Measurements from ENCODE around the gene HMGN3. TPM values are rescaled to one million over a fixed set of nuclear protein-coding genes. Genes with fewer than 3 reads are reported as not detected.

HMGN3 gene
- total RNA-seq, 1 donor: 13.4 TPM

DNA sequence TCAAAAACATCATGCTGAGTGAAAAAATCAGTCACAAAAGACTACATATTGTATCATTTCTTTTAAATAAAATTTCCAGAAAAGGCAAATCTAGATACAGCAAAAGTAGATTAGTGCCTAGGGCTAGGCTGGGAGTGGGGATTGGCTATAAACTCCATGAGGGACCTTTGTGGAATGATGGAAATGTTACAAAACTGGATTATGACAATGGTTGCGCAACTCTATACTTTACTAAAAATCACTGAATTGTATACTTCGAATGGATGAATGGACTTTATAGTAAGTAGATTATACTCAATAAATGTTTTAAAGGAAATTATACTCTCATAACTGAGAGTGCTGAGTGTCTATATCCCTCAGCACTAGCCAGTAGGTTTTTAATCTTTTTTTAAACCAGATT, 4.3 kb downstream of the HMGN3 start:
- Histone ChIP-seq H3K27ac (ENCODE audit: low read depth, low read length) (no peak overlapping the region), H3K79me2 (ENCODE audit: insufficient read depth, low read length) (peaks cover 22% of the 10 kb centered on the region), H3K36me3 (ENCODE audit: insufficient read depth, low read length) (no peaks in the 10 kb centered on the region), H3K9me3 (ENCODE audit: low read depth, low read length) (no peaks in the 10 kb centered on the region), H4K20me1 (ENCODE audit: insufficient read depth, low read length) (no peaks in the 10 kb centered on the region), H3K4me3 (ENCODE audit: insufficient read depth, low read length) (no peak overlapping the region), H3K27me3 (ENCODE audit: insufficient read depth, low read length) (no peaks in the 10 kb centered on the region), H3K4me2 (ENCODE audit: insufficient read depth, low read length) (no peak overlapping the region), H2AFZ (ENCODE audit: low read length) (no peak overlapping the region), H3K4me1 (ENCODE audit: insufficient read depth, low read length) (no peaks in the 10 kb centered on the region)
- TF ChIP-seq, protein P1, sequence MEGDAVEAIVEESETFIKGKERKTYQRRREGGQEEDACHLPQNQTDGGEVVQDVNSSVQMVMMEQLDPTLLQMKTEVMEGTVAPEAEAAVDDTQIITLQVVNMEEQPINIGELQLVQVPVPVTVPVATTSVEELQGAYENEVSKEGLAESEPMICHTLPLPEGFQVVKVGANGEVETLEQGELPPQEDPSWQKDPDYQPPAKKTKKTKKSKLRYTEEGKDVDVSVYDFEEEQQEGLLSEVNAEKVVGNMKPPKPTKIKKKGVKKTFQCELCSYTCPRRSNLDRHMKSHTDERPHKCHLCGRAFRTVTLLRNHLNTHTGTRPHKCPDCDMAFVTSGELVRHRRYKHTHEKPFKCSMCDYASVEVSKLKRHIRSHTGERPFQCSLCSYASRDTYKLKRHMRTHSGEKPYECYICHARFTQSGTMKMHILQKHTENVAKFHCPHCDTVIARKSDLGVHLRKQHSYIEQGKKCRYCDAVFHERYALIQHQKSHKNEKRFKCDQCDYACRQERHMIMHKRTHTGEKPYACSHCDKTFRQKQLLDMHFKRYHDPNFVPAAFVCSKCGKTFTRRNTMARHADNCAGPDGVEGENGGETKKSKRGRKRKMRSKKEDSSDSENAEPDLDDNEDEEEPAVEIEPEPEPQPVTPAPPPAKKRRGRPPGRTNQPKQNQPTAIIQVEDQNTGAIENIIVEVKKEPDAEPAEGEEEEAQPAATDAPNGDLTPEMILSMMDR (IDR thresholded peaks at IDR 0.05; ENCODE audit: extremely low read depth, low read depth, low read length): no peak
- no peak for DNase-seq (ENCODE audit: insufficient read length, low spot score, missing footprints)

DNA sequence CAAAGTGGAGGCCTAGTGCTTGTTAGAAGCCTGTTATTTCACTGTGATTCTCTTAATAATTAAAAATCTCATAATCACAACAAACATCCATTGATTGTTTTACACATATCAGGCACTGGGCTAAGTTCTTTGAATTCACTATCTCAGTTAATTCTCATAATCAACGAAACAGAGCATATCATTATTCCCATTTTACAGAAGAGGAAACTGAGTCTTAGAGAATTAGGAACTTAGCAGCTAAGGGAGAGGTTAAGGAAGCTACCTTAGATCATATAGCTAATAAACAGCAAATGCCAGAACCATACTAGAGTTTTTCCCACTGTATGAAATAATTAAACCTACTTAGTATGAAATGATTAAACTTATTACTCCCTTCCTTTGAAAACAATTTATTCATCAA, 7.0 kb downstream of the HMGN3 start:
- TF ChIP-seq, protein P1 (IDR thresholded peaks at IDR 0.05; ENCODE audit: extremely low read depth, low read depth, low read length): no peak
- H4K20me1 ChIP-seq (ENCODE audit: insufficient read depth, low read length): no peaks in the 10 kb centered on the region
- H3K4me1 ChIP-seq (ENCODE audit: insufficient read depth, low read length): no peaks in the 10 kb centered on the region
- H3K36me3 ChIP-seq (ENCODE audit: insufficient read depth, low read length): no peaks in the 10 kb centered on the region
- H2AFZ ChIP-seq (ENCODE audit: low read length): no peak overlapping the region
- no peaks in the 10 kb centered on the region for H3K9me3 ChIP-seq (ENCODE audit: low read depth, low read length)
- no peak overlapping the region for H3K4me2 ChIP-seq (ENCODE audit: insufficient read depth, low read length)
- peaks cover 18% of the 10 kb centered on the region for H3K79me2 ChIP-seq (ENCODE audit: insufficient read depth, low read length)
- H3K4me3 ChIP-seq (ENCODE audit: insufficient read depth, low read length): no peak overlapping the region
- no peak overlapping the region for H3K27ac ChIP-seq (ENCODE audit: low read depth, low read length)
- no peaks in the 10 kb centered on the region for H3K27me3 ChIP-seq (ENCODE audit: insufficient read depth, low read length)
- no peak for DNase-seq (ENCODE audit: insufficient read length, low spot score, missing footprints)

DNA sequence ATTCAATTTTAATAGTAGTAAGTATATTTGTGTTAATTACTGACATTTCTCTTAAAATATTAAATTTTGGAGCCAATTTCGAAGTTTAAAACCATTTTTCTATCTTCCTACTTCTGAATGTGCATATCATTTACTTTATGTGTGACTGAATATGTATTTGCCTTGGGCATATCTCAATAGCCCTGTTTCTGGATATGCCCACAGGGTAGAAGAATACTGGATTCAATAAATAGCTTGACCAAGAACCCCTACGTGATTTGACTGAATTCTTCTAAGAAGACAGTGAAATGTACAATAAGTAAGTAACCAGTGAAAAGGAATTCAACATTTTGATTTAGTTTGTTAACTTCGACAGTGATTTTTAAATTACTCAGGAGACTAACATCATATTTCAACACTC, 7.8 kb downstream of the HMGN3 start:
- Histone ChIP-seq H3K79me2 (ENCODE audit: insufficient read depth, low read length) (peaks cover 10% of the 10 kb centered on the region), H3K27me3 (ENCODE audit: insufficient read depth, low read length) (no peaks in the 10 kb centered on the region), H3K36me3 (ENCODE audit: insufficient read depth, low read length) (no peaks in the 10 kb centered on the region), H3K4me3 (ENCODE audit: insufficient read depth, low read length) (no peak overlapping the region), H4K20me1 (ENCODE audit: insufficient read depth, low read length) (no peaks in the 10 kb centered on the region), H3K9me3 (ENCODE audit: low read depth, low read length) (no peaks in the 10 kb centered on the region), H3K27ac (ENCODE audit: low read depth, low read length) (no peak overlapping the region), H3K4me2 (ENCODE audit: insufficient read depth, low read length) (no peak overlapping the region), H2AFZ (ENCODE audit: low read length) (no peak overlapping the region), H3K4me1 (ENCODE audit: insufficient read depth, low read length) (no peaks in the 10 kb centered on the region)
- DNase-seq (ENCODE audit: insufficient read length, low spot score, missing footprints): no peak
- TF ChIP-seq, protein P1 (IDR thresholded peaks at IDR 0.05; ENCODE audit: extremely low read depth, low read depth, low read length): no peak

DNA sequence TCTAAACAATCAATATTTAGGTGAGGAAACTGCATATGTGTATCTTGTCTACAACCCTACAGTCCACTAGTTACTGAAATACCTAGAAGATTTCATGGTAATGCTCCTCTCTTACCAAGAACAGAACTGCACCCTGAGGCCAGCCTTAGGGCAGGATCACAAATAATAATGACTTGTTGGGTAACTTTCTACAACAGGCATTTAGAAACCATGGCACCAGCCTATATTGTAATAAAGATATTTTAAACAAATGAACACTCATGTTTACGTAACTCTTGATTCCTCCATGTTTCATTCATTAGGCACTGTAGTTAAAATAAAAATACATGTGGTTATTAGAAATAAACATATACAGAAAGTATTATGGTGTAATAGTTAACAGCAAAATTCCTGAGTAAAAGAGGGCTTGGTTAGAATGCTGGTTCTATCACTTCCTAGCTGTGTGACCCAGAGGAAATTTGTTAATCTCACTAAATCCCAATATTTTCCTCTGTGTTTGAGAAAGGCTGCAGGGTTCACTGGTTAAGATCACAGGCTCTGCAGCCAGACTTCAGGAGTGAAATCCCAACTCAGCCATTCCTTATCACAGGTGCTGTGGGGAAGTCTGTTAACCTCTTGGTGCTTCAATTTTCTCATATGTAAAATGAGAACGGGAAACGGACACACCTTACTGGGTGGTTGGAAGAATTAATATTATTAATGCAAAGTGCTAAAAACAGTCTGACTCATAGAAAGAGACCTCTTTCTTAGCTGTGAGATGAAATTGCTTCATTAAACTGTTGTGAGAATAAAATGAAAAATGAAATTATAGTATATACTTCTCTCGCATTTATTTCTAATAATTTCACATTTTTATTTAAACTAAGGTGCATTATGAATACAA, 8.5 kb downstream of the HMGN3 start:
- Histone ChIP-seq H3K4me3 (ENCODE audit: insufficient read depth, low read length) (no peak overlapping the region), H3K36me3 (ENCODE audit: insufficient read depth, low read length) (no peaks in the 10 kb centered on the region), H3K27ac (ENCODE audit: low read depth, low read length) (no peak overlapping the region), H3K79me2 (ENCODE audit: insufficient read depth, low read length) (peaks cover 6% of the 10 kb centered on the region), H3K27me3 (ENCODE audit: insufficient read depth, low read length) (no peaks in the 10 kb centered on the region), H4K20me1 (ENCODE audit: insufficient read depth, low read length) (no peaks in the 10 kb centered on the region), H3K4me2 (ENCODE audit: insufficient read depth, low read length) (no peak overlapping the region), H3K4me1 (ENCODE audit: insufficient read depth, low read length) (no peaks in the 10 kb centered on the region), H2AFZ (ENCODE audit: low read length) (no peak overlapping the region), H3K9me3 (ENCODE audit: low read depth, low read length) (no peaks in the 10 kb centered on the region)
- no peak for DNase-seq (ENCODE audit: insufficient read length, low spot score, missing footprints)
- TF ChIP-seq, protein P1 (IDR thresholded peaks at IDR 0.05; ENCODE audit: extremely low read depth, low read depth, low read length): no peak
